A204.1 (cell line): ENCODE measurements around the gene KCNQ2.
"Not testable (repeated sequence)": the region's sequence is repeated elsewhere in the genome, so short reads cannot be mapped to it uniquely, and the experiment has no call there.

Experiments
- FAIRE-seq: peaks from 2 replicates; lab custom pipeline; 2012; peaks lifted over from hg19 to GRCh38; lab: Jason Lieb, UNC

KCNQ2 gene

GRCh38 chr20:63490416-63490815, 18.0 kb upstream of the KCNQ2 start:
- FAIRE-seq = no peak

GRCh38 chr20:63488315-63489251, 16.1 kb upstream of the KCNQ2 start:
- FAIRE-seq = no peak

GRCh38 chr20:63487781-63488241, 15.4 kb upstream of the KCNQ2 start:
- FAIRE-seq = no peak

- FAIRE-seq = no peak
Observed at GRCh38 chr20:63487116-63487764, 14.8 kb upstream of the KCNQ2 start.

- FAIRE-seq = no peak
Observed at GRCh38 chr20:63486300-63486855, 13.9 kb upstream of the KCNQ2 start.

- FAIRE-seq = no peak
Observed at GRCh38 chr20:63484651-63485403, 12.4 kb upstream of the KCNQ2 start.

- no peak for FAIRE-seq
Observed at GRCh38 chr20:63484236-63484635, 11.8 kb upstream of the KCNQ2 start.

- FAIRE-seq = no peak
Observed at GRCh38 chr20:63483834-63484233, 11.4 kb upstream of the KCNQ2 start.

GRCh38 chr20:63482021-63482587, 9.6 kb upstream of the KCNQ2 start:
- FAIRE-seq = no peak

GRCh38 chr20:63481503-63481902, 9.0 kb upstream of the KCNQ2 start:
- FAIRE-seq = no peak

- FAIRE-seq = not testable (repeated sequence)
Observed at GRCh38 chr20:63479695-63480419, 7.4 kb upstream of the KCNQ2 start.

GRCh38 chr20:63478346-63479302, 6.2 kb upstream of the KCNQ2 start:
- FAIRE-seq = no peak

GRCh38 chr20:63477944-63478343, 5.5 kb upstream of the KCNQ2 start:
- no peak for FAIRE-seq

- no peak for FAIRE-seq
Observed at GRCh38 chr20:63477061-63477616, 4.7 kb upstream of the KCNQ2 start.

GRCh38 chr20:63475209-63475608, 2.8 kb upstream of the KCNQ2 start:
- FAIRE-seq = no peak

GRCh38 chr20:63473555-63474449, 1.3 kb upstream of the KCNQ2 start:
- no peak for FAIRE-seq

- FAIRE-seq = no peak
Observed at GRCh38 chr20:63472862-63473390, 471 bp upstream of the KCNQ2 start.

GRCh38 chr20:63471717-63471980, 806 bp downstream of the KCNQ2 start:
- FAIRE-seq = no peak
